WTC11 (cell line): ENCODE data around the gene SPATC1L.

Experiments
- CREM ChIP-seq: sonication (generic); formaldehyde crosslinking; IDR thresholded peaks from 2 replicates; pipeline ENCODE4 v1.8.1; 2022; ENCODE audit warnings: mild to moderate bottlenecking, missing genetic modification reagents, moderate library complexity
- CTCF ChIP-seq: fragments of 200-600 bp; IDR thresholded peaks from 2 replicates; pipeline ENCODE4 v1.8.0; 2022; ENCODE audit warnings: antibody characterized with exemption
- E2F4 ChIP-seq: sonication (generic); formaldehyde crosslinking; IDR thresholded peaks from 2 replicates; pipeline ENCODE4 v1.8.1; 2022; ENCODE audit warnings: low read depth, mild to moderate bottlenecking, moderate library complexity, missing genetic modification reagents, borderline replicate concordance
- MAX ChIP-seq: sonication (generic); formaldehyde crosslinking; IDR thresholded peaks from 2 replicates; pipeline ENCODE4 v1.8.0; 2022; ENCODE audit warnings: mild to moderate bottlenecking, missing genetic modification reagents
- SMAD3 ChIP-seq: sonication (generic); formaldehyde crosslinking; IDR thresholded peaks from 2 replicates; pipeline ENCODE4 v1.8.0; 2022; ENCODE audit warnings: missing genetic modification reagents, mild to moderate bottlenecking, borderline replicate concordance
- SMAD4 ChIP-seq: sonication (generic); formaldehyde crosslinking; IDR thresholded peaks from 2 replicates; pipeline ENCODE4 v1.8.0; 2022; ENCODE audit warnings: mild to moderate bottlenecking, missing genetic modification reagents
- SP1 ChIP-seq: sonication (generic); formaldehyde crosslinking; conservative IDR thresholded peaks from 2 replicates; pipeline ENCODE4 v1.8.1; 2022; ENCODE audit warnings: missing genetic modification reagents
- USF2 ChIP-seq: sonication (generic); formaldehyde crosslinking; IDR thresholded peaks from 2 replicates; pipeline ENCODE4 v1.8.1; 2023; ENCODE audit warnings: mild to moderate bottlenecking, missing genetic modification reagents, moderate library complexity
- ZNF317 ChIP-seq: sonication (generic); formaldehyde crosslinking; IDR thresholded peaks from 2 replicates; pipeline ENCODE4 v1.8.1; 2023; ENCODE audit warnings: low read depth, mild to moderate bottlenecking, moderate library complexity, missing genetic modification reagents, borderline replicate concordance
- ZNF423 ChIP-seq: fragments of 250-450 bp; sonication (Bioruptor Pico); IDR thresholded peaks from 2 replicates; pipeline ENCODE4 v2.1.2; 2022; ENCODE audit warnings: mild to moderate bottlenecking, moderate library complexity
- ZSCAN18 ChIP-seq: fragments of 250-450 bp; sonication (Bioruptor Pico); IDR thresholded peaks from 2 replicates; pipeline ENCODE4 v2.1.2; 2022; ENCODE audit warnings: mild to moderate bottlenecking, moderate library complexity

- TF ChIP-seq ZNF423 (CRISPR knock-in tag) (no peak), CTCF (no peak), E2F4 (CRISPR knock-in tag) (no peak), SP1 (CRISPR knock-in tag) (no peak), ZSCAN18 (CRISPR knock-in tag) (no peak), SMAD3 (CRISPR knock-in tag) (no peak), MAX (CRISPR knock-in tag) (no peak), ZNF317 (CRISPR knock-in tag) (no peak), CREM (CRISPR knock-in tag) (no peak), SMAD4 (CRISPR knock-in tag) (no peak), USF2 (CRISPR knock-in tag) (no peak)
These were observed 36.6 kb upstream of the SPATC1L start for GRCh38 chr21:46220847-46221246.
